ENCODE data around the gene UIMC1. TPM values are rescaled to one million over a fixed set of nuclear protein-coding genes. Genes with fewer than 3 reads are reported as not detected.

Gene UIMC1
- polyA plus RNA-seq, 1 of the 3 experiments (the other 2 are of a cell fraction), result 19.9 TPM

DNA sequence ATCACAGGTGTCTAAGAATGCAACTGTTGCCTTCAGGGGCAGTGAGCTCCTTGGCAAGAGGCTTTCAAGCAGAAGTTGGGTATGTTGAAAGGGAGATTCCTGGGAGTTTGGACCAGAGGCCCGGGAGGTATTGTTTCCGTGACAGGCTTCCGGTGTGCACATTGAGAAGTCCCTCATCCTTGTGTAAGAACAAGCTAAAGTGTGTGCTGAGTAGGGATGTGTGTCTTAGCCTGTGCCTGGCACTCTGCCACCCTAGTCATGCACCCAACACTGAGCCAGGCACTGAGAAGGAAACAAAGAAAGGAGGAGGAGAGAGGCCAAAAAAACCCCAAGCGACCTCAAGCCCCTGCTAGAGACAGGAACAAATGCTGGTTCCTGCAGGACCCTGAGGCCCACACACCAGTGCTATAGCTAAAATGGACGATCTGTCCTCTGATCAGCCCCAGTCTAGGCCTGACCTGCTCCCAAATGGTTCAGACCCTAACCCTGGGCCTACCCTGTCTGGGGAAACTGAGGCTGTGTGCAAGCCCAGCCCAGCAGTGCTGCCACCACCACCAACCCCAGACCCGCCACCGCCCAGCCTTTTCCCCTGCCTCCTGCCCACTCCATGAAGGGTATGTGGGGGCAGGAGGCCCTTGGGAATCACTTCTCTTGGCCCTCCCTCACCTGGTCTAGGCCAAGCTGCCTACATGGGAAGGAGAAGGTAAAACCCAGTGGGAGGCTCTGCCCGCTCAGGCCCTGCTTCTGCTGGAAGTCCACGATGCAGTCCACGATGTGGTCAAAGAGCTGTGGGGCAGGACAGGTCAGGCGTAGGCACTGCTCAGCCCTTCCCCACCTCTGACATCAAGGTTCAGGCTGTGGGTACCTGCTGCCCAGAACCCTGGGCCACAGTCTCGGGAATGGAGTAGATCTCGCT lies 120.0 kb downstream of the UIMC1 start:
- H3F3A ChIP-seq (replicated peaks; ENCODE audit: insufficient read depth), result no peaks in the 10 kb centered on the region
- no peaks in the 10 kb centered on the region for H3K9me2 ChIP-seq
- H3K9ac ChIP-seq, result no peak overlapping the region
- no peaks in the 10 kb centered on the region for H3K79me2 ChIP-seq (ENCODE audit: insufficient read depth)
- H2AFZ ChIP-seq (ENCODE audit: low read depth), result no peak overlapping the region
- ChIA-PET POLR2A (no interaction called here), CTCF (interaction anchor here (0.8 to 4.1 kb wide), 3 partner anchors 13 to 75 kb away, joined by 3 to 19 read pairs (median 8); partner anchors contain the start of genes HK3 and UNC5A)
- peaks cover 0 to 32% of the 10 kb centered on the region in 2 experiments; a peak in 2 of 4 replicates for H3K4me1 ChIP-seq (ENCODE audit: control insufficient read depth in 1 of 2, insufficient read depth in 2 of 2, low read depth in 1 of 2, low read length in 1 of 2)
- 76% methylated on average over 11 of the region's 13 CpGs for WGBS (ENCODE audit: low lambda C conversion rate)
- DNase-seq, result no peak
- TF ChIP-seq, protein P1, sequence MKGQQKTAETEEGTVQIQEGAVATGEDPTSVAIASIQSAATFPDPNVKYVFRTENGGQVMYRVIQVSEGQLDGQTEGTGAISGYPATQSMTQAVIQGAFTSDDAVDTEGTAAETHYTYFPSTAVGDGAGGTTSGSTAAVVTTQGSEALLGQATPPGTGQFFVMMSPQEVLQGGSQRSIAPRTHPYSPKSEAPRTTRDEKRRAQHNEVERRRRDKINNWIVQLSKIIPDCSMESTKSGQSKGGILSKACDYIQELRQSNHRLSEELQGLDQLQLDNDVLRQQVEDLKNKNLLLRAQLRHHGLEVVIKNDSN (IDR thresholded peaks at IDR 0.05; ENCODE audit: borderline replicate concordance, low read depth), result no peak
- TF ChIP-seq YY1 (IDR thresholded peaks at IDR 0.05; ENCODE audit: low read depth) (no peak), NFIC (IDR thresholded peaks at IDR 0.05; ENCODE audit: borderline replicate concordance) (no peak), JUND (IDR thresholded peaks at IDR 0.05) (no peak), NRF1 (IDR thresholded peaks at IDR 0.05; ENCODE audit: low read depth, low read length) (no peak), RXRA (IDR thresholded peaks at IDR 0.05; ENCODE audit: borderline replicate concordance, low read depth) (no peak), FOSL2 (IDR thresholded peaks at IDR 0.05; ENCODE audit: borderline replicate concordance, low read depth) (no peak), EP300 (IDR thresholded peaks at IDR 0.05; ENCODE audit: borderline replicate concordance in 1 of 2, low read depth in 1 of 2, low read length in 1 of 2) (no peak), RAD21 (IDR thresholded peaks at IDR 0.05; ENCODE audit: low read length) (no peak), FOXM1 (IDR thresholded peaks at IDR 0.05; ENCODE audit: low read depth) (no peak), GABPA (IDR thresholded peaks at IDR 0.05; ENCODE audit: low read depth) (no peak), SIN3A (IDR thresholded peaks at IDR 0.05; ENCODE audit: borderline replicate concordance, low read depth, low read length) (no peak), ELF1 (IDR thresholded peaks at IDR 0.05) (no peak), EZH2phosphoT487 (IDR thresholded peaks at IDR 0.05; ENCODE audit: borderline replicate concordance, low read depth) (no peak)
- TF ChIP-seq, protein P2, sequence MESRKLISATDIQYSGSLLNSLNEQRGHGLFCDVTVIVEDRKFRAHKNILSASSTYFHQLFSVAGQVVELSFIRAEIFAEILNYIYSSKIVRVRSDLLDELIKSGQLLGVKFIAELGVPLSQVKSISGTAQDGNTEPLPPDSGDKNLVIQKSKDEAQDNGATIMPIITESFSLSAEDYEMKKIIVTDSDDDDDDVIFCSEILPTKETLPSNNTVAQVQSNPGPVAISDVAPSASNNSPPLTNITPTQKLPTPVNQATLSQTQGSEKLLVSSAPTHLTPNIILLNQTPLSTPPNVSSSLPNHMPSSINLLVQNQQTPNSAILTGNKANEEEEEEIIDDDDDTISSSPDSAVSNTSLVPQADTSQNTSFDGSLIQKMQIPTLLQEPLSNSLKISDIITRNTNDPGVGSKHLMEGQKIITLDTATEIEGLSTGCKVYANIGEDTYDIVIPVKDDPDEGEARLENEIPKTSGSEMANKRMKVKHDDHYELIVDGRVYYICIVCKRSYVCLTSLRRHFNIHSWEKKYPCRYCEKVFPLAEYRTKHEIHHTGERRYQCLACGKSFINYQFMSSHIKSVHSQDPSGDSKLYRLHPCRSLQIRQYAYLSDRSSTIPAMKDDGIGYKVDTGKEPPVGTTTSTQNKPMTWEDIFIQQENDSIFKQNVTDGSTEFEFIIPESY (IDR thresholded peaks at IDR 0.05; ENCODE audit: borderline replicate concordance, low read depth), result no peak
- TF ChIP-seq, protein P3, sequence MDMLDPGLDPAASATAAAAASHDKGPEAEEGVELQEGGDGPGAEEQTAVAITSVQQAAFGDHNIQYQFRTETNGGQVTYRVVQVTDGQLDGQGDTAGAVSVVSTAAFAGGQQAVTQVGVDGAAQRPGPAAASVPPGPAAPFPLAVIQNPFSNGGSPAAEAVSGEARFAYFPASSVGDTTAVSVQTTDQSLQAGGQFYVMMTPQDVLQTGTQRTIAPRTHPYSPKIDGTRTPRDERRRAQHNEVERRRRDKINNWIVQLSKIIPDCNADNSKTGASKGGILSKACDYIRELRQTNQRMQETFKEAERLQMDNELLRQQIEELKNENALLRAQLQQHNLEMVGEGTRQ (IDR thresholded peaks at IDR 0.05; ENCODE audit: borderline replicate concordance, low read depth, low read length), result no peak
- TF ChIP-seq, protein P4, sequence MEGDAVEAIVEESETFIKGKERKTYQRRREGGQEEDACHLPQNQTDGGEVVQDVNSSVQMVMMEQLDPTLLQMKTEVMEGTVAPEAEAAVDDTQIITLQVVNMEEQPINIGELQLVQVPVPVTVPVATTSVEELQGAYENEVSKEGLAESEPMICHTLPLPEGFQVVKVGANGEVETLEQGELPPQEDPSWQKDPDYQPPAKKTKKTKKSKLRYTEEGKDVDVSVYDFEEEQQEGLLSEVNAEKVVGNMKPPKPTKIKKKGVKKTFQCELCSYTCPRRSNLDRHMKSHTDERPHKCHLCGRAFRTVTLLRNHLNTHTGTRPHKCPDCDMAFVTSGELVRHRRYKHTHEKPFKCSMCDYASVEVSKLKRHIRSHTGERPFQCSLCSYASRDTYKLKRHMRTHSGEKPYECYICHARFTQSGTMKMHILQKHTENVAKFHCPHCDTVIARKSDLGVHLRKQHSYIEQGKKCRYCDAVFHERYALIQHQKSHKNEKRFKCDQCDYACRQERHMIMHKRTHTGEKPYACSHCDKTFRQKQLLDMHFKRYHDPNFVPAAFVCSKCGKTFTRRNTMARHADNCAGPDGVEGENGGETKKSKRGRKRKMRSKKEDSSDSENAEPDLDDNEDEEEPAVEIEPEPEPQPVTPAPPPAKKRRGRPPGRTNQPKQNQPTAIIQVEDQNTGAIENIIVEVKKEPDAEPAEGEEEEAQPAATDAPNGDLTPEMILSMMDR (IDR thresholded peaks at IDR 0.05), result no peak
- H4K20me1 ChIP-seq (ENCODE audit: insufficient read depth), result no peaks in the 10 kb centered on the region
- H3K4me2 ChIP-seq, result no peak overlapping the region
- H3K27ac ChIP-seq (ENCODE audit: low read depth in 2 of 2, low read length in 1 of 2), result no peak overlapping the region
- no peaks in the 10 kb centered on the region for H3K36me3 ChIP-seq (replicated peaks in 1 of 2; ENCODE audit: control insufficient read depth in 1 of 2, insufficient read depth in 2 of 2, low read length in 1 of 2)
- no peaks in the 10 kb centered on the region for H3K27me3 ChIP-seq (ENCODE audit: insufficient read depth)
- no peak overlapping the region for H3K4me3 ChIP-seq (ENCODE audit: low read depth in 2 of 2, low read length in 1 of 2)
- no peaks in the 10 kb centered on the region for H3K9me3 ChIP-seq
